Measurements from ENCODE around the gene C6orf132. TPM values are rescaled to one million over a fixed set of nuclear protein-coding genes. Genes with fewer than 3 reads are reported as not detected.
"Not testable (repeated sequence)": the region's sequence is repeated elsewhere in the genome, so short reads cannot be mapped to it uniquely, and the experiment has no call there.

The C6orf132 gene
- total RNA-seq, 1 donor from 2014 or later: 11.8 TPM

DNA sequence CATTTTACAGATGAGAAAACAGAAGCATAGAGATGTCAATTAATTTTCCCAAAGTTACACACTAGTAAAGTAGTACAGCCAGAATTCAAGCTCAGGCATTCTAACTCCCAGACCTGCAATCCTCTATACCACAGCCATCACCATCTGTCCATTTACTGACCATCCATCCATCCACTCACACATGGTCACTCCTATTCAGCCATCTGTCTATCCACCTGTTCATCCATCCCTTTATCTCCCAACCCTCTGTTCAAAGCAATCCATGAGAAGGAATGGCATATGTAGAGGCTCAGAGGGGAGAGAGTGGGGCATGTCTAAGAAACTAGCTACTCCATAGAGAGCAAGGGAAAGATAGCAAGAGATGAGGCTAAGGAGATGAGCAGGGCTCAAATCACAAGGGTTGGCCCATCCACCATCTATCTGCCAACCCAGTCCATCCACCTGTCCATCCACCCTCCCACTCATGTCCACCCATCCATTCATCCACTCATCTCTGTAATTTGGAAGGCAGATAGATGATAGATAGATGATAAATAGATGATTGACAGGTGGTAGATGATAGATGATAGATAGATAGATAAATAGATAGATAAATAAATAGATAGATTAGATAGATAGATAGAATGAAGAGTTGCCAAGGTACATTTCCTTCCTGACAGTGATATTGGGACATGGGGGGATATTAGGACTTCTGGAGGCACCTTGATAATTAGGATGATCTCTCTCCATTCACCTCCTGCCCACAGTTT is 12.2 kb upstream of the C6orf132 start:
- H3K4me1 Mint-ChIP-seq (ENCODE audit: low read depth): no peaks in the 10 kb centered on the region
- DNase-seq (ENCODE audit: low spot score, unreplicated experiment): no peak
- no peak overlapping the region for H3K4me3 Mint-ChIP-seq (ENCODE audit: low read depth)
- H3K27me3 Mint-ChIP-seq: peaks cover 11% of the 10 kb centered on the region
- no peaks in the 10 kb centered on the region for H3K36me3 Mint-ChIP-seq (ENCODE audit: insufficient read depth)
- H3K27ac Mint-ChIP-seq: no peak overlapping the region
- no peaks in the 10 kb centered on the region for H3K9me3 Mint-ChIP-seq (ENCODE audit: low read depth)
- TF ChIP-seq, protein P1, sequence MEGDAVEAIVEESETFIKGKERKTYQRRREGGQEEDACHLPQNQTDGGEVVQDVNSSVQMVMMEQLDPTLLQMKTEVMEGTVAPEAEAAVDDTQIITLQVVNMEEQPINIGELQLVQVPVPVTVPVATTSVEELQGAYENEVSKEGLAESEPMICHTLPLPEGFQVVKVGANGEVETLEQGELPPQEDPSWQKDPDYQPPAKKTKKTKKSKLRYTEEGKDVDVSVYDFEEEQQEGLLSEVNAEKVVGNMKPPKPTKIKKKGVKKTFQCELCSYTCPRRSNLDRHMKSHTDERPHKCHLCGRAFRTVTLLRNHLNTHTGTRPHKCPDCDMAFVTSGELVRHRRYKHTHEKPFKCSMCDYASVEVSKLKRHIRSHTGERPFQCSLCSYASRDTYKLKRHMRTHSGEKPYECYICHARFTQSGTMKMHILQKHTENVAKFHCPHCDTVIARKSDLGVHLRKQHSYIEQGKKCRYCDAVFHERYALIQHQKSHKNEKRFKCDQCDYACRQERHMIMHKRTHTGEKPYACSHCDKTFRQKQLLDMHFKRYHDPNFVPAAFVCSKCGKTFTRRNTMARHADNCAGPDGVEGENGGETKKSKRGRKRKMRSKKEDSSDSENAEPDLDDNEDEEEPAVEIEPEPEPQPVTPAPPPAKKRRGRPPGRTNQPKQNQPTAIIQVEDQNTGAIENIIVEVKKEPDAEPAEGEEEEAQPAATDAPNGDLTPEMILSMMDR (IDR thresholded peaks at IDR 0.05; ENCODE audit: unreplicated experiment): no peak

- Mint-ChIP-seq H3K4me1 (ENCODE audit: low read depth) (no peaks in the 10 kb centered on the region), H3K4me3 (ENCODE audit: low read depth) (no peak overlapping the region), H3K27ac (no peak overlapping the region), H3K36me3 (ENCODE audit: insufficient read depth) (no peaks in the 10 kb centered on the region), H3K9me3 (ENCODE audit: low read depth) (no peaks in the 10 kb centered on the region), H3K27me3 (peaks cover 17% of the 10 kb centered on the region)
- DNase-seq (ENCODE audit: low spot score, unreplicated experiment): no peak
- TF ChIP-seq, protein P1 (IDR thresholded peaks at IDR 0.05; ENCODE audit: unreplicated experiment): no peak
Measured at GRCh38 chr6:42153921-42154320, 11.5 kb upstream of the C6orf132 start.

DNA sequence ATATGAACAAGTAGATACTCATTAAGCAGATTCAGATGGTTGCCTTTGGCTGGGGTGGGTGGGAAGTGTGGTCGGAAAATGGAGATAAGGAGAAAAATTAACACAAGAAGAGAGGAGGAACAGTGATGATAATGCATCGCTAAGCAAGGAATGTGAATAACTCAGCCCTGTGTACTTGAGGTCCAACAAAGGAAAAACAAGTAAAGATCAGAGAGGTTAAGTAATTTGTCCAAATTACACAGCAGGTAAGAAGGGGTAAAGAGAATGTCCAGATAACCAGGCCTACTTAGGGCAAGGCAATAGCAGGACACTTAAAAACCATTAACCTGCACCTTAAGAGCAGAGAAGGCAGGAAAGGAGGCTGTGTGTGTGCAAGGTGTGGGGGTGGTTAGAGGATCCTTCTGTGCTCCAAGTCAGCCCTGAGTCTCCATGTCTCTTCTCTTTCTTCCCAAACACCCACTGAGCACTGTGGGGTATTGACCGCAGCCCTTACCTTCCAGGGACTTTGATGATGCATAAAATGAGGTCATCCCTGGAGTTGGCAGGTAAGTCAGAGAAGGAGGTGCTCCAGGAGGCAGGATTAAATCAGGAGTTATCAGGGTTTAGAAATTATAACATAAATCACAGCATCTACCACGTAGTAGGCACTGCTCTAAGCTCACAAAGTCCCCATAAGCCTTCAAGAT is 10.3 kb upstream of the C6orf132 start:
- H3K27me3 Mint-ChIP-seq: peaks cover 17% of the 10 kb centered on the region
- not testable (repeated sequence) for DNase-seq (ENCODE audit: low spot score, unreplicated experiment); H3K4me3 Mint-ChIP-seq (ENCODE audit: low read depth); H3K9me3 Mint-ChIP-seq (ENCODE audit: low read depth); H3K36me3 Mint-ChIP-seq (ENCODE audit: insufficient read depth); H3K27ac Mint-ChIP-seq; H3K4me1 Mint-ChIP-seq (ENCODE audit: low read depth)

DNA sequence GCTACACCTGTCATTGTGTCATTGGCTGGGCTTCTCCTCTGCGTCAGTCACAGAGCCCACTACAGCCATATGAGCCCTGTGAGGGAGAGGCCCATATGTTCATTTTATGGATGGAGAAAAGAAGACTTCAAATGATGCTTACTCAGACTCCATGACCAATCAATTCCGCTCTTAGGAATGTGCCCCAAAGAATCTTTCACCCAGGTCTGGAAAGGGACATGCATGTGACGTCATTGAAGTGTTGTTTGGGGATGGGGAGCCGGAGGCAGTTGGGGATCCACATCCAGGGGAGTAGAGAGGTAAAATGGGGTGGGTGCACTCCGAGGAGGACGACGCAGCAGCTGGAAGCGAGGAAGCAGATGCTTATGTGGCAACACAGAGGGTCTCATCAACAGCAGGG is 9.6 kb upstream of the C6orf132 start:
- H3K9me3 Mint-ChIP-seq (ENCODE audit: low read depth): no peaks in the 10 kb centered on the region
- no peak overlapping the region for H3K4me3 Mint-ChIP-seq (ENCODE audit: low read depth)
- DNase-seq (ENCODE audit: low spot score, unreplicated experiment): no peak
- TF ChIP-seq, protein P1 (IDR thresholded peaks at IDR 0.05; ENCODE audit: unreplicated experiment): no peak
- H3K4me1 Mint-ChIP-seq (ENCODE audit: low read depth): peaks cover 4% of the 10 kb centered on the region
- H3K36me3 Mint-ChIP-seq (ENCODE audit: insufficient read depth): no peaks in the 10 kb centered on the region
- H3K27me3 Mint-ChIP-seq: peaks cover 17% of the 10 kb centered on the region
- no peak overlapping the region for H3K27ac Mint-ChIP-seq

DNA sequence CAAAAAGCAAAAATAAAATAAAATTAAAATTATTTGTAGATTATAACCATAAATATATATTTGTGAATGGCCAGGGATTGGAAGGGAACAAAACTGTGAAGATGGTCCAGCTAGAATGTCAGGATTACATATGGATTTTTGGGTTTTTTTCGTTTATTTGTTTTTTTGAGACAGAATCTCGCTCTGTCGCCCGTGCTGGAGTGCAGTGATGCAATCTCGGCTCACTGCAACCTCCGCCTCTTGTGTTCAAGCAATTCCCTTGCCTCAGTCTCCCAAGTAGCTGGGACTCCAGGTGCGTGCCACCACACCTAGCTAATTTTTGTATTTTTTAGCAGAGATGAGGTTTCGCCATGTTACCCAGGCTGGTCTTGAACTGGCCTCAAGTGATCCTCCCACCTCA is 7.8 kb upstream of the C6orf132 start:
- H3K27ac Mint-ChIP-seq: no peak overlapping the region
- no peaks in the 10 kb centered on the region for H3K9me3 Mint-ChIP-seq (ENCODE audit: low read depth)
- DNase-seq (ENCODE audit: low spot score, unreplicated experiment): no peak
- H3K36me3 Mint-ChIP-seq (ENCODE audit: insufficient read depth): no peaks in the 10 kb centered on the region
- H3K27me3 Mint-ChIP-seq: peaks cover 17% of the 10 kb centered on the region
- peaks cover 4% of the 10 kb centered on the region for H3K4me1 Mint-ChIP-seq (ENCODE audit: low read depth)
- TF ChIP-seq, protein P1 (IDR thresholded peaks at IDR 0.05; ENCODE audit: unreplicated experiment): no peak
- H3K4me3 Mint-ChIP-seq (ENCODE audit: low read depth): no peak overlapping the region

Measured in progenitor cell of endocrine pancreas (in vitro differentiated cells).